Fibroblast of peridontal ligament (primary cell): ENCODE results near the gene ZCCHC24.

ENCODE experiments used
- DNase-seq: peaks from one replicate; pipeline ENCODE4 v3.0.0-alpha.2; 2010; ENCODE audit errors: extremely low read depth

The ZCCHC24 gene

DNA sequence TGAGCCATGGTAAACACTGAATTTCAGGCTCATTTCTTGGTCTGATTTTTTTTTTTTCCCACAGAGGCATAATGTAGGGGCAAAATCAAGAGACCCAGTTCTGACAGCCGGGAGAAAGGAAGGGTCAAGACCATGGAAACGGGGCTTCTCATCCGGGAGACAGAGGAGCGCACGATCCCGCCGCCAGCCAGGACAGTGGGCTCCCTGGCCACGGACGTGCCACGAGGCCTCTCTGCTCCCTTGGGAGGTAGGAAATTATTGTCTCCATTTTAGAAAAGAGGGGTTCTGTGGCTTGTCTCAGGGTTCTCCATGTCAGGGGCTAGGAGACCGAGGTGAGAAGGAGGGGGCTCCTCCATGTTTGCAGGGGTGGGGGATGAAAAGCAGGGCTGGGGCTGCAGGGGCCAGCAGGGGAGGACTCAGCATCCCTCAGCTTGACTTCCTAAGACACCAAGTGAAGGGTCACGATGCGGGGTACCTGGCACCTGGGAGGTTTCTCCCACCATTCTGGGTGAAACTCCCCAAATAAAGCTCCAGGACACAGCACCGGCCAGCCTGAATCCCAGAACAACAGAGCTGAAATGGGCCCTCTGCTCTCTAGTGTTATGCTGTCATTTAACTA is 60.5 kb downstream of the ZCCHC24 start:
- no peak for DNase-seq

- no peak for DNase-seq
Observed at GRCh38 chr10:79383974-79384606, 61.3 kb downstream of the ZCCHC24 start.

- no peak for DNase-seq
Observed at GRCh38 chr10:79382491-79382941, 62.9 kb downstream of the ZCCHC24 start.

GRCh38 chr10:79381804-79382221 is 63.6 kb downstream of the ZCCHC24 start:
- DNase-seq = peak; percentile 60

GRCh38 chr10:79380946-79381721 is 64.3 kb downstream of the ZCCHC24 start:
- DNase-seq = no peak

DNA sequence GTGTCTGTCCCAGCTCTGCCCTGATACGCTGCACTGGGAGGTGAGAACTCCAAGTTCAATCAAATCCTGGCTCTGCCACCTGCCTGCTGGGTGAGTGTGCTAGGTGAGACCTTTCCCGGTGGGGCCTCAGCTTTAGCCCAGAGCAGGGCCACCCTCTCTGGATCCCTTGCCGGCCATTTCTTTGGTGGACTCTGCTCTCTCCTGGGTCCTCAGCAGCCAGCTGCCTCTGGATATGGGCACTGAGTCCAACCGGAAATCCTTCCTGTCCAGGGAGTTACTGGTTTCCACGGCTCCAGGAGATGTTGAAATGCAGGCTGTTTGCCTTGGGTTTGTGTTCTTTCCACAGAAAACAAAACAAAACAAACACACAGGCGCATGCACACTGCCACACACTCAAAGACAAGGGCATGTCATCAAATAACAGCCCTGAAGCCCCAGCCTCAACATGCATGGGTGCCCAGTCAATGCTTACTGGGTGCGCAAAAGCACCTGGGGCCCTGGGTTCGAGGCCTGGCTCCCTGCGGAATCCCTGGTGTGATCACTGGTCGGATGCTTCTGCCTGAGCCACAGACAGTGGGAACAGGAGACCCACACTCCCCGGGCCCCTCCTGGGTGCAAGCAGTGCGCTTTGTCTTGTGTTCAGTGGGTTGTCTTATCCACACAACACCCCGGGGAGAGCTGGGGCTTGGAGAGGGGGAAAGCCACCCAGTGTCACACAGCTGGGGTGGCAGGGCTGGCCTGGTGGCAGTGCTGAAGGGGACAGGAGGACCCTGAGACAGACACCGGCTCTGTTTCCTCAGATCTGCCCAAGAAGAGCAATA is 65.1 kb downstream of the ZCCHC24 start:
- DNase-seq = peak; percentile 75

GRCh38 chr10:79379512-79380124 is 65.8 kb downstream of the ZCCHC24 start:
- DNase-seq = no peak

DNA sequence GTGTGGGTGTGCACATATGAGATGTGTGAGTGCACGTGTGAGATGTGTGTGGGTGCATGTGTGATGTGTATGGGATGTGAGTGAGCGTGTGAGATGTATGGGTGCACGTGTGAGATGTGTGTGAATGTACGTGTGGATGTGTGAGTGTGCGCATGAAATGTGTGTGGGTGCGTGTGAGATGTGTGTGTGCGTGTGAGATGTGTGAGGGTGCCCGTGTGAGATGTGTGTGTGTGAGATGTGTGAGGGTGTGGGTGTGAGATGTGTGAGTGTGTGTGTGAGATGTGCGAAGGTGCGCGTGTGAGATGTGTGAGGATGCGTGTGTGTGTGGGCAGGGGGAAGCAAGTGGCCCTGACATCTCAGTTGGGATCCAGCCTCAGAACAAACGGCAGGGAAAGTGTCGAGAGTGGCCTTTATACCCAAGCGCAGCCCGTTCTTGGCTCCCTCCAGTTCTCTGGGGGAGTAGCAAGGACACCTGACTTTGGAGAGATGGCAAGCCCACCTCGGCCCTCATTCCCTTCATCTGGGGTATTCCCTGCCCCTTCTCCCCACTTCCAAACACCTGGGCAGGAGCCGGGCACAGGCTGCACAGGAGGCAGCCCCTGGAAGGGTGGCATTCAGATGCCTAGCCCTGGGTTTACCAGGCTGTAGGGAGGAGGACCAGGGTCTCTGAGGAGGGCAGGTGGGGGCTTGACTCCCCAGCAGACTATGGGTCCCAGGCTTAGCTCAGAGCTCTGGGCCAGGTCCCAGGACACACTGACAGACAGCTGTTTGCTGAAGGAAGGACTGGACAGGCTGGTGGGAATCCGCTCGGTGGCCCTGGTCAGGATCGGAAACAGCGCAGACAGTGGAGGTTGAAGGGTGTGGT is 66.5 kb downstream of the ZCCHC24 start:
- no peak for DNase-seq

DNA sequence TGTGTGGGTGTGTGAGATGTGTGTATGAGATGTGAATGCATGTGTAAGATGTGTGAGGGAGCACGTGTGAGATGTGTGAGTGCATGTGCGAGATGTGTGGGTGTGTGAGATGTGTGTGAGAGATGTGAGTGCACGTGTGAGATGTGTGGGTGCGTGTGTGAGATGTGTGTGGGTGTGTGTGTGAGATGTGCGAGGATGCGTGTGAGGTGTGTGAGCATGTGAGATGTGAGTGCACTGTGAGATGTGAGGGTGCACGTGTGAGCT is 67.1 kb downstream of the ZCCHC24 start:
- DNase-seq = no peak

DNA sequence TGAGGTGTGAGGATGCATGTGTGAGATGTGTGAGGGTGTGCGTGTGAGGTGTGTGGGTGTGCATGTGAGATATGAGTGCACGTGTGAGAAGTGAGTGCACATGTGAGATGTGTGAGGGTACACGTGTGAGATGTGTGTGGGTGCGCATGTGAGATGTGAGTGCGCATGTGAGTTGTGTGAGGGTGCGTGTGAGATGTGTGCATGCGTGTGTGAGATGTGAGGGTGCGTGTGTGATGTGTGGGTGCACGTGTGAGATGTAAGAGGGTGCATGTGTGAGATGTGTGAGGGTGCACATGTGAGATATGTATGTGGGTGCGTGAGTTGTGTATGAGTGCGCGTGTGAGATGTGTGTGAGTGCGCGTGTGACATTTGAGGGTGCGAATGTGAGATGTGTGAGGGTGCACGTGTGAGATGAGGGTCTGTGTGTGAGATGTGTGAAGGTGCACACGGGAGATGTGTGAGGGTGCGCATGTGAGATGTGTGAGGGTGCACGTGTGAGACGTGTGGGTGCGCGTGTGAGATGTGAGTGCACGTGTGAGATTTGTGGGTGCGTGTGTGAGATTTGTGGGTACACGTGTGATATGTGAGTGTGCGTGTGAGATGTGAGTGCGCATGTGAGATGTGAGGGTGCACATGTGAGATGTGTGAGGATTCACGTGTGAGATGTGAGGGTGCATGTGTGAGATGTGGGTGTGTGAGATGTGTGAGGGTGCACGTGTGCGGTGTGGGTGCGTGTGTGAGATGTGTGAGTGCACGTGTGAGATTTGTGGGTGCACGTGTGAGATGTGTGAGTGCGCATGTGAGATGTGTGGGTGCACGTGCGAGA is 67.7 kb downstream of the ZCCHC24 start:
- no peak for DNase-seq

GRCh38 chr10:79376751-79377556 is 68.5 kb downstream of the ZCCHC24 start:
- no peak for DNase-seq

DNA sequence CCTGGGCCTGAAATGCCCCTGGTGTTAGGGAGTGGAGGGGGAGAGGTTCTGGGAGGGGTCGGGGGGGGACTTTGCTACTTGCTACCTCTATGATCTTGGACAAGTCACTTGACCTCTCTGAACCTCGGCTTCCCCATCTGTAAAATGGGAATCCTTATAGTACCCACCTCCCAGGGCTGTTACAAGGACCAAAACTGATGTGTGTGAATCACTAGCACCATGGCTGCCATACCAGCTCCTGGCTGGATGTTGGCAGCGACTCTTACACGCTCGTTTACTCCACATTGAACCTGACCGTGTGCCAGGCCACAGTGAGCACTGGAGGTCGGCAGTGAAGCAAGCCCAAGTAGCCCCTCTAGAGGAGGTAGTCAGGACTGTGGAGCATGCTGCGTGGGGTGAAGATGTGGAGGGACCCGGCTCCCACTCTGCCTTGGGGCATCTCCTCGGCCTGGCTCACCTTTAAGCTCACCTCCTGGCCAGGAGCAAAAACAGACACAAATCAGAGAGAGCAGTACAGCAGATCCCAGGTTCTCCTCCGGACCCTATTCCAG is 69.3 kb downstream of the ZCCHC24 start:
- DNase-seq = no peak

DNA sequence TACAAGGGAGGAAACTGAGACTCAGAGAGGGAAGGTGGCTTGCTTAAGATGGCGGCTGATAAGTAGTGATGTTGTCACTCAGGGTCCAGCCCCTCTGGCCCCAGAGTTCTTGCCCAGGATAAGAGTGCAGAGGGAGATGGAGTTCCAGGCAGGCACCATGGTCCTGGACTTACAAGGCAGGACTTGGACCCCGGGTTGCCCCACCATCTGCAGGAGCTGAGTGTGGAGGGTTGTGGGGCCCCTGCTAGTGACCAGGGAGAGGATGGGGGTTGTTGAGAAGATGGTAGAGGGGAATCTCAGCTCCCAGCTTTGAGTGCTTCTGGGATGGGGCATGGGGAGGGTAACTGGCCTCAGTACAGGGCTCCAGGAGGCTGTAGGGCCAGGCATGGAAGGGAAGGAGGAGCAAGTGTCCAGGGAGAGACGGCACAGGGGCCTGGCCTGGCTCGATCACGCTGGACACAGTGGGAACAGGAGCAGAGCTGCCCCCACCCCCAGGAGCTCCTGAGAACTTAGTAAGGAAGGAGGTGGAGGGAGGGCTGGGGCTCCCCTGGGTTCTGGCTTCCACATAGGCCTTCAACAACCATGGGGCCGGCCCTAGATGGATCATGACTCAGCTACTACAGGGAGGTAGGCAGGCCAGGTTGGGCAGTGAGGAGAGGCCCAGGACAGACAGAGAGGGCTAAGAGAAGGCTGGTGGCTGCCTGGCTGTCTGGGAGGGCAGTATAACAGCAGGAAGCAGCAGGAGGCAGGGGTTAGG is 69.9 kb downstream of the ZCCHC24 start:
- DNase-seq = peak; percentile 39

- peak; percentile 73 for DNase-seq
Observed at GRCh38 chr10:79374312-79375191, 70.9 kb downstream of the ZCCHC24 start.

DNA sequence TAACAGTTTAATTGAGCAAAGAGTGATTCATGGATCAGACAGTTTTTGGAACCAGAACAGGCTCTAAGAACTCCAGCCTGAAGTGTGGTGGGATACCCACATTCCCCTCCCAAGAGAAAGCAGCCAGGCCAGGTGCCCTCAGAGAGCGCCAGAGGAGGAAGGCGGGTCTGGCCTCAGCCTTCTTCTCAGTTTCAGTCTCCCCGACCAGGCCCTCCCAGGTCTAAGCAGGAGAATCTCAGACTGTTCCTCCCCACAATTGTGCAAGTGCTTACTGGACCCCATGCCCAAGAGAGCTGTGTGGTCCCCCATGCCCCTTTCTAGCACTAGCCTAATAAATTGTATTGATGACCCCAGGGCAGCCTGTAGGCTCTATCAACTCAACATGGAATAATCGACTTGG is 72.6 kb downstream of the ZCCHC24 start:
- DNase-seq = no peak

DNA sequence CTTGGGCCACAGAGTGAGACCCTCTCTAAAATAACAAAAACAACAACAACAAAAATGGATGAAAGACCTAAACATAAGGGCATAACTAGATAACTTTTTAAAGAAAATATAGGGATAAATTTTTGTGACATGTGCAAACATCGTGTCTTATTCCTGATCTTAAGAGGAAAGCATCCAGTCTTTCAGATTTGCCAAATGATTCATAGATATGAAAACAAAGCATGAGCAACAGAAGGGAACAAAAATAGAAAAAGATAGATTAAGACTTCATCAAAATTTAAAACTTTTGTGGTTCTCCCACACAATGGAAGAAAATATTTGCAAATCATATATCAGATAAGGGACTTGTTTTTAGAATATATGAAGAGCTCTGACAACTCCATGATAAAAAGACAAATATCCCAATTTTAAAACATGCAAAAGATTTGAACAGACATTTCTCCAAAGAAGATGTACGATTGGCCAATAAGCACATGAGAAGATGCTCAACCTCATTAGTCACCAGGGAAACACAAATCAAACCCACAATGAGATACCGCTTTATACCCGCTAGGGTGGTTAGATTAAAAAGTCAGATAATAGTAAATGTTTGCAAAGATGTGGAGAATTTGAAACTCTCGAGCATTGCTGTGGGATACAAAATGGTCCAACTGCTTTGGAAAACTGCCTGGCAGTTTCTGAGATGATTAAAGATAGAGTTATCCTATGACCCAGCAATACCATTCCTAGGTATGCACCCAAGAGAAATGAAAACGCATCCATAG is 77.8 kb downstream of the ZCCHC24 start:
- peak; percentile 77 for DNase-seq
